Measurements from ENCODE around the gene SFMBT1. TPM values are rescaled to one million over a fixed set of nuclear protein-coding genes. Genes with fewer than 3 reads are reported as not detected.

The SFMBT1 gene
- total RNA-seq, 1 donor from 2014 or later: 5.5 TPM

GRCh38 chr3:52857864-52858263 is 188.0 kb downstream of the SFMBT1 start:
- Histone ChIP-seq H3K9ac (ENCODE audit: low read length) (no peak overlapping the region), H3K79me2 (ENCODE audit: insufficient read depth, low read length) (no peaks in the 10 kb centered on the region), H3K4me3 (ENCODE audit: insufficient read depth, low read depth, low read length) (no peak overlapping the region), H3K36me3 (ENCODE audit: insufficient read depth, low read length) (no peaks in the 10 kb centered on the region), H4K20me1 (ENCODE audit: insufficient read depth, low read length) (peaks cover 35% of the 10 kb centered on the region), H3K4me1 (ENCODE audit: insufficient read depth, low read length) (no peaks in the 10 kb centered on the region), H3K4me2 (ENCODE audit: low read length) (no peak overlapping the region), H2AFZ (ENCODE audit: low read depth, low read length) (no peak overlapping the region), H3K9me3 (ENCODE audit: insufficient read depth, low read depth, low read length) (no peaks in the 10 kb centered on the region), H3K27ac (ENCODE audit: low read depth, low read length) (no peak overlapping the region), H3K27me3 (ENCODE audit: insufficient read depth, low read length) (no peaks in the 10 kb centered on the region)
- Mint-ChIP-seq H3K4me1 (ENCODE audit: low read depth, unreplicated experiment) (no peaks in the 10 kb centered on the region), H3K9me3 (ENCODE audit: unreplicated experiment) (peaks cover 4% of the 10 kb centered on the region), H3K27me3 (ENCODE audit: low read depth, unreplicated experiment) (no peaks in the 10 kb centered on the region), H3K4me3 (ENCODE audit: unreplicated experiment) (no peak overlapping the region), H3K27ac (ENCODE audit: unreplicated experiment) (no peak overlapping the region), H3K36me3 (ENCODE audit: low read depth, unreplicated experiment) (peaks cover 8% of the 10 kb centered on the region)
- TF ChIP-seq CTCF (IDR thresholded peaks at IDR 0.05; ENCODE audit: insufficient read depth, low read depth, low read length) (no peak), EZH2 (IDR thresholded peaks at IDR 0.05; ENCODE audit: insufficient read depth, low read length) (no peak)
- FAIRE-seq (no peak), DNase-seq (ENCODE audit: low read depth) (no peak)

- H2AFZ ChIP-seq (ENCODE audit: low read depth, low read length): no peak overlapping the region
- H3K27me3 Mint-ChIP-seq (ENCODE audit: low read depth, unreplicated experiment): no peaks in the 10 kb centered on the region
- no peak for FAIRE-seq
- H3K9me3 ChIP-seq (ENCODE audit: insufficient read depth, low read depth, low read length): no peaks in the 10 kb centered on the region
- peaks cover 2% of the 10 kb centered on the region for H3K9me3 Mint-ChIP-seq (ENCODE audit: unreplicated experiment)
- H3K27ac Mint-ChIP-seq (ENCODE audit: unreplicated experiment): no peak overlapping the region
- H4K20me1 ChIP-seq (ENCODE audit: insufficient read depth, low read length): peaks cover 34% of the 10 kb centered on the region
- H3K27ac ChIP-seq (ENCODE audit: low read depth, low read length): no peak overlapping the region
- no peak for DNase-seq (ENCODE audit: low read depth)
- H3K4me3 Mint-ChIP-seq (ENCODE audit: unreplicated experiment): no peak overlapping the region
- no peaks in the 10 kb centered on the region for H3K36me3 ChIP-seq (ENCODE audit: insufficient read depth, low read length)
- no peak overlapping the region for H3K4me3 ChIP-seq (ENCODE audit: insufficient read depth, low read depth, low read length)
- H3K4me2 ChIP-seq (ENCODE audit: low read length): no peak overlapping the region
- no peaks in the 10 kb centered on the region for H3K4me1 ChIP-seq (ENCODE audit: insufficient read depth, low read length)
- no peaks in the 10 kb centered on the region for H3K79me2 ChIP-seq (ENCODE audit: insufficient read depth, low read length)
- peaks cover 8% of the 10 kb centered on the region for H3K36me3 Mint-ChIP-seq (ENCODE audit: low read depth, unreplicated experiment)
- no peak overlapping the region for H3K9ac ChIP-seq (ENCODE audit: low read length)
- no peaks in the 10 kb centered on the region for H3K27me3 ChIP-seq (ENCODE audit: insufficient read depth, low read length)
- H3K4me1 Mint-ChIP-seq (ENCODE audit: low read depth, unreplicated experiment): no peaks in the 10 kb centered on the region
- TF ChIP-seq EZH2 (IDR thresholded peaks at IDR 0.05; ENCODE audit: insufficient read depth, low read length) (no peak), CTCF (IDR thresholded peaks at IDR 0.05; ENCODE audit: insufficient read depth, low read depth, low read length) (no peak)
These were observed 188.7 kb downstream of the SFMBT1 start for GRCh38 chr3:52857133-52857532.

GRCh38 chr3:52856666-52857065 is 189.2 kb downstream of the SFMBT1 start:
- H3K27me3 Mint-ChIP-seq (ENCODE audit: low read depth, unreplicated experiment): no peaks in the 10 kb centered on the region
- Histone ChIP-seq H3K4me2 (ENCODE audit: low read length) (no peak overlapping the region), H3K79me2 (ENCODE audit: insufficient read depth, low read length) (no peaks in the 10 kb centered on the region), H3K9ac (ENCODE audit: low read length) (no peak overlapping the region), H3K4me1 (ENCODE audit: insufficient read depth, low read length) (no peaks in the 10 kb centered on the region), H3K27me3 (ENCODE audit: insufficient read depth, low read length) (no peaks in the 10 kb centered on the region), H3K36me3 (ENCODE audit: insufficient read depth, low read length) (no peaks in the 10 kb centered on the region), H3K4me3 (ENCODE audit: insufficient read depth, low read depth, low read length) (no peak overlapping the region), H3K27ac (ENCODE audit: low read depth, low read length) (no peak overlapping the region), H3K9me3 (ENCODE audit: insufficient read depth, low read depth, low read length) (no peaks in the 10 kb centered on the region), H2AFZ (ENCODE audit: low read depth, low read length) (no peak overlapping the region), H4K20me1 (ENCODE audit: insufficient read depth, low read length) (peaks cover 33% of the 10 kb centered on the region)
- H3K4me3 Mint-ChIP-seq (ENCODE audit: unreplicated experiment): no peak overlapping the region
- DNase-seq (ENCODE audit: low read depth) (no peak), FAIRE-seq (no peak)
- no peak overlapping the region for H3K27ac Mint-ChIP-seq (ENCODE audit: unreplicated experiment)
- H3K4me1 Mint-ChIP-seq (ENCODE audit: low read depth, unreplicated experiment): no peaks in the 10 kb centered on the region
- peaks cover 8% of the 10 kb centered on the region for H3K36me3 Mint-ChIP-seq (ENCODE audit: low read depth, unreplicated experiment)
- H3K9me3 Mint-ChIP-seq (ENCODE audit: unreplicated experiment): no peaks in the 10 kb centered on the region
- TF ChIP-seq EZH2 (IDR thresholded peaks at IDR 0.05; ENCODE audit: insufficient read depth, low read length) (no peak), CTCF (IDR thresholded peaks at IDR 0.05; ENCODE audit: insufficient read depth, low read depth, low read length) (no peak)
